Heart left ventricle (tissue), 16 donors: ENCODE data around the gene KLRF2. TPM values are rescaled to one million over a fixed set of nuclear protein-coding genes. Genes with fewer than 3 reads are reported as not detected.

Experiments used
- ATAC-seq, 4 donors: fragments of 200-7000 bp; cut with Tn5 transposase; one replicate each; pipeline ENCODE4 v1.9.1; 2020 to 2022; ENCODE audit warnings: moderate library complexity in 4 of 4, mild to moderate bottlenecking in 3 of 4, moderate number of reproducible peaks in 1 of 4
- DNase-seq, 5 donors: peaks; one replicate each; pipeline ENCODE4 v3.0.0-alpha.2; 2020
- H3K27ac ChIP-seq, 12 donors: fragments of 200-600 bp; sonication (generic) in 4 of 12; one replicate each; pipeline versions ENCODE4 v1.5.0 to v1.8.0; 2016 to 2022; ENCODE audit warnings: mild to moderate bottlenecking in 2 of 12
- H3K27me3 ChIP-seq, 9 donors: fragments of 200-600 bp; sonication (generic) in 2 of 9; one replicate each; pipeline versions ENCODE4 v1.5.1 to v1.8.0; 2016 to 2022; ENCODE audit warnings: mild to moderate bottlenecking in 3 of 9
- H3K36me3 ChIP-seq, 9 donors: fragments of 200-600 bp; sonication (generic) in 2 of 9; one replicate each; pipeline versions ENCODE4 v1.5.0 to v1.8.0; 2018 to 2022; ENCODE audit warnings: mild to moderate bottlenecking in 2 of 9
- H3K4me1 ChIP-seq, 12 donors: fragments of 200-600 bp; sonication (generic) in 4 of 12; one replicate each; pipeline versions ENCODE4 v1.5.0 to v1.8.0; 2016 to 2022; ENCODE audit warnings: mild to moderate bottlenecking in 3 of 12
- H3K4me3 ChIP-seq, 12 donors: fragments of 200-600 bp; sonication (generic) in 4 of 12; one replicate each; pipeline versions ENCODE4 v1.5.0 to v1.8.0; 2017 to 2022; ENCODE audit warnings: mild to moderate bottlenecking in 9 of 12, moderate library complexity in 4 of 12
- H3K9me3 ChIP-seq, 12 donors: fragments of 200-600 bp; sonication (generic) in 4 of 12; one replicate each; pipeline versions ENCODE4 v1.5.0 to v1.8.0; 2016 to 2022; ENCODE audit warnings: mild to moderate bottlenecking in 1 of 12
- POLR2A ChIP-seq, 2 donors: fragments of 450-650 bp; IDR thresholded peaks; one replicate each; pipeline ENCODE4 v1.6.1; 2017; ENCODE audit warnings: antibody characterized with exemption in 2 of 2, mild to moderate bottlenecking in 2 of 2, moderate library complexity in 2 of 2
- WGBS, 4 donors: extraction: QIAGEN DNeasy Blood & Tissue Kit in 2 of 4; methylation state at CpG; one replicate each; pipeline versions ENCODE4 v1.1.5 to v1.1.7; 2013 to 2018; 5-methylcytosine and 5-hydroxymethylcytosine counted together
- intact Hi-C, 10 donors: fragments of 100-400 bp; cut with DNase I; formaldehyde crosslinking; loops; one replicate each; pipeline versions ENCODE4 v1.11.1 to v1.14.2; 2022
- polyA plus RNA-seq, 2 donors: library from polyadenylated mRNA; stranded (reverse); fragments of 200-250 nt; gene quantifications; one replicate each; pipeline ENCODE4 v1.2.3, GENCODE V29; 2013
- total RNA-seq, 9 donors: library from RNA; depleted of rRNA in 2 of 9; stranded (reverse); fragments of >200 nt in 2 of 9; fragmentation: NEBNext Ultra II Directional in 3 of 9; extraction: Animal tissue kit (Norgen Biotek cat#: 25700) in 3 of 9; gene quantifications; one replicate each; pipeline versions ENCODE4 v1.1.0 to v1.2.4, GENCODE V29; 2016 to 2023
- TF ChIP-seq, protein P1 (sequence below), 12 donors: fragments of 200-600 bp; sonication (generic) in 4 of 12; IDR thresholded peaks; one replicate each; pipeline versions ENCODE4 v1.5.0 to v1.8.0; 2018 to 2022; ENCODE audit warnings: antibody characterized with exemption in 12 of 12, mild to moderate bottlenecking in 5 of 12
- donor health status: ischemic (EF 13 %, LVEDD 7.1; RV severe dilation, severe dysfunction).
- donor health status: healthy with polysubstance abuse.
- donor health status: DM: no; HTN: yes; CAD: no.
- donor health status: DM: no; HTN: no; CAD: no.
- donor health status: ischemic (EF 25% LVEDD 6.9; RV normal size, moderate dysfunction).
- donor health status: ischemic (EF 25% LVEDD 5.7; RV mildly dilated, moderate dysfunction).
- donor health status: healthy.
- donor health status: DM: yes; HTN: yes; CAD: no.
- donor health status: ischemic (EF 35%, LVEDD 5.7; RV mildly dilated, moderate dysfunction).
- donor health status: nonischemic (EF 11% LVEDD 7.7; RV severe dilation, severe dysfunction).
- donor health status: DM: yes; HTN: yes; CAD: no.
- donor health status: PGD.
- donor health status: ischemic (EF 29% LVEDD 5.4; RV normal size, mild dysfunction).
- donor health status: nonischemic (EF 23%, LVEDD 6.1; RV moderate dilation, normal function).

KLRF2 gene
- total and polyA plus RNA-seq, 11 donors = not detected

GRCh38 chr12:9899209-9899608, 17.9 kb downstream of the KLRF2 start:
- H3K4me3 ChIP-seq = no peak overlapping the region
- TF ChIP-seq POLR2A (IDR thresholded peaks at IDR 0.05) = no peak
- TF ChIP-seq, protein P1, sequence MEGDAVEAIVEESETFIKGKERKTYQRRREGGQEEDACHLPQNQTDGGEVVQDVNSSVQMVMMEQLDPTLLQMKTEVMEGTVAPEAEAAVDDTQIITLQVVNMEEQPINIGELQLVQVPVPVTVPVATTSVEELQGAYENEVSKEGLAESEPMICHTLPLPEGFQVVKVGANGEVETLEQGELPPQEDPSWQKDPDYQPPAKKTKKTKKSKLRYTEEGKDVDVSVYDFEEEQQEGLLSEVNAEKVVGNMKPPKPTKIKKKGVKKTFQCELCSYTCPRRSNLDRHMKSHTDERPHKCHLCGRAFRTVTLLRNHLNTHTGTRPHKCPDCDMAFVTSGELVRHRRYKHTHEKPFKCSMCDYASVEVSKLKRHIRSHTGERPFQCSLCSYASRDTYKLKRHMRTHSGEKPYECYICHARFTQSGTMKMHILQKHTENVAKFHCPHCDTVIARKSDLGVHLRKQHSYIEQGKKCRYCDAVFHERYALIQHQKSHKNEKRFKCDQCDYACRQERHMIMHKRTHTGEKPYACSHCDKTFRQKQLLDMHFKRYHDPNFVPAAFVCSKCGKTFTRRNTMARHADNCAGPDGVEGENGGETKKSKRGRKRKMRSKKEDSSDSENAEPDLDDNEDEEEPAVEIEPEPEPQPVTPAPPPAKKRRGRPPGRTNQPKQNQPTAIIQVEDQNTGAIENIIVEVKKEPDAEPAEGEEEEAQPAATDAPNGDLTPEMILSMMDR (IDR thresholded peaks at IDR 0.05) = no peak
- ATAC-seq (no peak), DNase-seq (no peak)
- 83 to 90% (median 89%) methylated on average over 2 of the region's 2 CpGs for WGBS, 4 donors
- peaks cover 0 to 23% (median 8%) of the 10 kb centered on the region in 12 donors for H3K9me3 ChIP-seq
- no peaks in the 10 kb centered on the region for H3K4me1 ChIP-seq
- peaks cover 0 to 5% (median 0%) of the 10 kb centered on the region in 9 donors for H3K27me3 ChIP-seq
- no peak overlapping the region for H3K27ac ChIP-seq
- H3K36me3 ChIP-seq = no peaks in the 10 kb centered on the region
- intact Hi-C loops = no loop called here

DNA sequence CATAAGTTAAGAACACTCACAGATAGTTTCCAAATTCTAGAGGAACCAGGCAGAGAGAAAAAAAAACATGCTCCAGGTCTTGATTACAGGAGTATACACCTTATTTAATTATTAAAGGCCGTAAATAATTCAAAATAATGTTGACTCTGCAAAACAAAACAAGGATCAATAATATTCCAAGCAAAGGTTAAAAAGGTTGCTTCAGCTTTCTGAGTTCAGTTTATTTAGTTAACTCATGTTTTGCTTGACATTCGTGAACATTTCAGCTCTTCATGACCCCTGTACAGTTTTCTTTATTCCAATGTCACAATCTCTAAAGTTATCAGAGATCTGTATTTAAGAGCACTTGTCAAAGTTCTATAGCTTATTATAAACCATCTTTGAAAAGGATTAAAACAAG, 19.6 kb downstream of the KLRF2 start:
- intact Hi-C loops = no loop called here

DNA sequence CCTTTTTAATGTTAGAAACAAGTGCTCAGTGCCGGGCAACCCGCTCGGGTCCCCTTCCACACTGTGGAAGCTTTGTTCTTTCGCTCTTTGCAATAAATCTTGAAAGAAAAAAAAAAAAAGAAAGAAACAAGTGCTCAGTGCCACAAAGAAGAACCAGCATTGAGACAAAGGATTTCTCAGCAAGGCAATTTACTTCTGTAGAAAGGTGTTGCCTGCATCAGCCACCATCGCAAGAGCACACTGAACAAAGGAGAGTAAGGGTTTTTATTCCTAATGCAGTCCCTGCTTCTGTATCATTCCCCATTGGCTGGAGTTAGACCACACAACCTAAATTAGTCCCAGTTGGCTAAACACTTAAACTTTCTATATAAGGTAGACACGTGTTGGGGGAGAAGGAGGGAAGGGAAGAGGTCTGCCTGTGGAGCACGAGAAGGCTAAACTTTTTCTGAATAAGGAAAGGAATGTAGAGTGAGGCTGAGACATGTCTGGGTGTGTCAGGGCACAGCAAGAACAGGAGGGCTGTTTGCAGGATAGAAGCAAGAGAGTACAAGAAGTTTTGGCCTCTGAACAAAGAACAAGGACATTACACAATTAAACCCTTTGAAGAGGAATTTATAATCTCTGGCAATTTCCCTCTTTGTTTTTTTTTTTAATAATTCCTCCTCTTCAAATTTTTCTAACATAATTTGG, 21.4 kb downstream of the KLRF2 start:
- intact Hi-C loops = no loop called here
- Histone ChIP-seq H3K9me3 (peaks cover 0 to 23% (median 8%) of the 10 kb centered on the region in 12 donors), H3K27ac (no peak overlapping the region), H3K4me1 (no peaks in the 10 kb centered on the region), H3K27me3 (no peaks in the 10 kb centered on the region), H3K36me3 (no peaks in the 10 kb centered on the region), H3K4me3 (no peak overlapping the region)
- DNase-seq = no peak
- no peak for ATAC-seq
- WGBS, 4 donors = 78 to 89% (median 87%) methylated on average over 7 of the region's 7 CpGs
- TF ChIP-seq, protein P1 (IDR thresholded peaks at IDR 0.05) = no peak
- no peak for TF ChIP-seq POLR2A (IDR thresholded peaks at IDR 0.05)

More for the DNA sequence above, 19.6 kb downstream of the KLRF2 start:
- TF ChIP-seq POLR2A (IDR thresholded peaks at IDR 0.05) = no peak
- TF ChIP-seq, protein P1 (IDR thresholded peaks at IDR 0.05) = no peak
- Histone ChIP-seq H3K9me3 (peaks cover 0 to 23% (median 8%) of the 10 kb centered on the region in 12 donors), H3K4me3 (no peak overlapping the region), H3K27ac (no peak overlapping the region), H3K36me3 (no peaks in the 10 kb centered on the region), H3K4me1 (no peaks in the 10 kb centered on the region), H3K27me3 (peaks cover 0 to 5% (median 0%) of the 10 kb centered on the region in 9 donors)
- 76 to 87% (median 84%) methylated on average over 2 of the region's 2 CpGs for WGBS, 4 donors
- ATAC-seq = no peak
- DNase-seq = no peak

DNA sequence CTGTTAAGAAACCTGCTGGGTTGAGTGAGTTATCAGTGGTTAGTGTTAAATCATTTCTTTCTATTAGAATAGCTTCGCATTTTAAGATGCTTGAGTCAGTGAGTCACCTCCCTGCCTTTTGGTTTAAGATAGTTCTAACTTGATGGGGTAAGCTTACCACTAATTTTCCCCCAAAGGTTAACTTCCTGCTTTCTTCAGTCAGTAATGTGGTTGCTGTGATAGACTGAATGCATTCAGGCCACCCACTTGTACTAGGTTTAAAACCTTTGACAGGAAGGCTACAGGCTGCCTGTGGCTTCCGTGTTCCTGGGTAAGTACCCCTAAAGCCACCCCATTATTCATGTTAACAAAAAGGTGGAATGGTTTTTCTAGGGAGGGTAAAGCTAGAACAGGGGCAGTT, 25.6 kb downstream of the KLRF2 start:
- Histone ChIP-seq H3K4me3 (no peak overlapping the region), H3K4me1 (no peaks in the 10 kb centered on the region), H3K9me3 (peaks cover 0 to 39% (median 25%) of the 10 kb centered on the region in 12 donors), H3K27me3 (no peaks in the 10 kb centered on the region), H3K36me3 (no peaks in the 10 kb centered on the region), H3K27ac (no peak overlapping the region)
- intact Hi-C loops = no loop called here
- DNase-seq (no peak), ATAC-seq (no peak)
- no peak for TF ChIP-seq POLR2A (IDR thresholded peaks at IDR 0.05)
- TF ChIP-seq, protein P1 (IDR thresholded peaks at IDR 0.05) = no peak
- WGBS, 4 donors = 74 to 84% (median 78%) methylated on average over 2 of the region's 2 CpGs
